ENCODE data around the gene CHD2. TPM values are rescaled to one million over a fixed set of nuclear protein-coding genes. Genes with fewer than 3 reads are reported as not detected.
A peak's percentile ranks its signal among the peaks of the same experiment; 100 is the strongest.

Gene CHD2
- total RNA-seq, 1 experiment from 2014 or later: 63.3 TPM

DNA sequence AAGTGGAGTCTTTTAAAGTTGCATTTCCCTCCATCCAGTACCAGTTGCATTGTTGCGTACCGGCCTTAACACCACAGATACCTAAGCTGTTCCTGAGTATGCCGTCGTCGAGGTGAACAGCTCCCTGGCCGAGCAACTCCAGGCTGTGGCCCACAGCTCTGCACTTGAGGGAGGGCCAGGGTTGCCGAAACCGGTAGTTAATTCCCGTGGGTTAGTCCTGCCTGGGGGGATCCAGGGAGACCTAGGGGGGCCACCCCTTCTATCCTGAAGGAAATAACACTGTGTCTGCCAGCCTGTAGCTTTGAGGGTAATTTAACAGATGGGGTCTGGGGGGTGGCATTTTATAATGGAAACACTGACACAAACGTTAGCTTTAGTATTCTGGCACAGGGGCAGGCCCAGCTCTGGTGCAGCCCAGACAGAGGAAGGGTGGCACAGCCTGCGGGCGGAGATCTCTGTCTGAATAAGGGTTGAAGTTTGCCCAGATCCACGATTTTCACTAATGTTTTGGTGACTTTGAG, 128.0 kb downstream of the CHD2 start:
- Histone ChIP-seq H3K9ac (ENCODE audit: extremely low read depth, insufficient read length, low read length) (no peak overlapping the region), H3K18ac (ENCODE audit: insufficient read length, low read depth, low read length) (no peak overlapping the region), H3K4ac (ENCODE audit: low read depth, low read length) (no peak overlapping the region), H4K5ac (ENCODE audit: insufficient read length, low read depth, low read length) (no peak overlapping the region), H3K4me1 (ENCODE audit: insufficient read depth, low read length) (no peaks in the 10 kb centered on the region), H4K8ac (replicated peaks; ENCODE audit: insufficient read length, low read depth, low read length) (no peak overlapping the region), H3K4me2 (ENCODE audit: insufficient read depth, insufficient read length, low read length) (no peak overlapping the region), H2AK5ac (ENCODE audit: insufficient read length, low read length) (no peak overlapping the region), H3K23me2 (ENCODE audit: insufficient read length, low read depth, low read length, poor library complexity, severe bottlenecking) (no peaks in the 10 kb centered on the region), H4K91ac (ENCODE audit: insufficient read length, low read depth, low read length) (no peak overlapping the region), H2AFZ (ENCODE audit: low read length) (no peak overlapping the region), H2BK5ac (ENCODE audit: insufficient read length, low read length) (no peak overlapping the region), H2BK20ac (ENCODE audit: low read depth, low read length, poor library complexity, severe bottlenecking) (no peak overlapping the region), H3K27ac (ENCODE audit: insufficient read length, low read depth, low read length) (no peak overlapping the region), H3K56ac (ENCODE audit: insufficient read length, low read depth, low read length) (no peak overlapping the region), H3K79me2 (ENCODE audit: insufficient read depth, low read length) (no peaks in the 10 kb centered on the region), H2BK15ac (ENCODE audit: low read depth, low read length) (no peak overlapping the region), H2BK12ac (ENCODE audit: insufficient read length, low read depth, low read length) (no peak overlapping the region), H3K14ac (ENCODE audit: insufficient read depth, low read length) (no peak overlapping the region), H3K23ac (ENCODE audit: insufficient read length, low read depth, low read length) (no peak overlapping the region), H4K20me1 (ENCODE audit: control insufficient read depth, insufficient read depth, insufficient read length) (no peaks in the 10 kb centered on the region), H3K9me3 (ENCODE audit: control insufficient read depth, low read depth, low read length) (no peaks in the 10 kb centered on the region), H3T11ph (ENCODE audit: low read length) (no peak overlapping the region), H3K79me1 (ENCODE audit: insufficient read depth, low read depth, low read length, poor library complexity, severe bottlenecking) (no peaks in the 10 kb centered on the region), H3K27me3 (ENCODE audit: insufficient read depth, low read length) (no peaks in the 10 kb centered on the region), H2BK120ac (ENCODE audit: low read depth, low read length, poor library complexity, severe bottlenecking) (no peak overlapping the region)
- Mint-ChIP-seq H3K27ac (peak overlapping the region; percentile 6 to 54 (median 44); a peak in 5 of 7 replicates), H3K36me3 (ENCODE audit: insufficient read depth in 1 of 3, low read depth in 3 of 3) (peaks cover 24 to 43% (median 37%) of the 10 kb centered on the region in 3 experiments), H3K4me3 (no peak overlapping the region), H3K9me3 (no peaks in the 10 kb centered on the region), H3K27me3 (ENCODE audit: low read depth) (peaks cover 6% of the 10 kb centered on the region), H3K4me1 (peaks cover 20 to 27% of the 10 kb centered on the region in 2 experiments)
- TF ChIP-seq, protein P1, sequence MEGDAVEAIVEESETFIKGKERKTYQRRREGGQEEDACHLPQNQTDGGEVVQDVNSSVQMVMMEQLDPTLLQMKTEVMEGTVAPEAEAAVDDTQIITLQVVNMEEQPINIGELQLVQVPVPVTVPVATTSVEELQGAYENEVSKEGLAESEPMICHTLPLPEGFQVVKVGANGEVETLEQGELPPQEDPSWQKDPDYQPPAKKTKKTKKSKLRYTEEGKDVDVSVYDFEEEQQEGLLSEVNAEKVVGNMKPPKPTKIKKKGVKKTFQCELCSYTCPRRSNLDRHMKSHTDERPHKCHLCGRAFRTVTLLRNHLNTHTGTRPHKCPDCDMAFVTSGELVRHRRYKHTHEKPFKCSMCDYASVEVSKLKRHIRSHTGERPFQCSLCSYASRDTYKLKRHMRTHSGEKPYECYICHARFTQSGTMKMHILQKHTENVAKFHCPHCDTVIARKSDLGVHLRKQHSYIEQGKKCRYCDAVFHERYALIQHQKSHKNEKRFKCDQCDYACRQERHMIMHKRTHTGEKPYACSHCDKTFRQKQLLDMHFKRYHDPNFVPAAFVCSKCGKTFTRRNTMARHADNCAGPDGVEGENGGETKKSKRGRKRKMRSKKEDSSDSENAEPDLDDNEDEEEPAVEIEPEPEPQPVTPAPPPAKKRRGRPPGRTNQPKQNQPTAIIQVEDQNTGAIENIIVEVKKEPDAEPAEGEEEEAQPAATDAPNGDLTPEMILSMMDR (conservative IDR thresholded peaks at IDR 0.05): no peak
- DNase-seq: no peak
- no CpG with 5 or more reads among the region's 13 CpGs for whole genome bisulfite sequencing (ENCODE audit: extremely low coverage, insufficient read length, low lambda C conversion rate)

All from H9 (cell line).